ENCODE data around the gene PAK6.

GRCh38 chr15:40306908-40307307 is 68.0 kb downstream of the PAK6 start:
- TF ChIP-seq NANOG (IDR thresholded peaks at IDR 0.05; ENCODE audit: borderline replicate concordance), result no peak
- no peak for TF ChIP-seq REST (IDR thresholded peaks at IDR 0.05; ENCODE audit: unreplicated experiment)
- no peak for TF ChIP-seq CTCF (conservative IDR thresholded peaks at IDR 0.05; ENCODE audit: low read depth in 2 of 2)
- no peak for TF ChIP-seq EZH2 (IDR thresholded peaks at IDR 0.05; ENCODE audit: low read depth, unreplicated experiment)
- TF ChIP-seq EZH2phosphoT487 (IDR thresholded peaks at IDR 0.05; ENCODE audit: unreplicated experiment), result no peak

Measured in GM23338 (cell line).